Measurements from ENCODE around the gene SLC12A8. TPM values are rescaled to one million over a fixed set of nuclear protein-coding genes. Genes with fewer than 3 reads are reported as not detected.
A peak's percentile ranks its signal among the peaks of the same experiment; 100 is the strongest.

Gene SLC12A8
- total RNA-seq, 2 donors from 2014 or later, result 0.67 to 0.69 TPM

- DNase-seq (ENCODE audit: low spot score), result peak; percentile 77
- intact Hi-C loops (cut with DNase I), result loop anchor here (10.0 kb wide), 3 partner anchors 107 to 227 kb away; partner anchors contain the start of genes HEG1 (in 1 of the 2) and MUC13 (in 1 of the 2)
Observed at GRCh38 chr3:125161607-125162219, 50.8 kb downstream of the SLC12A8 start.

- intact Hi-C loops (cut with DNase I), result loop anchor here (10.0 kb wide), 3 partner anchors 106 to 226 kb away; partner anchors contain the start of genes HEG1 (in 1 of the 2) and MUC13 (in 1 of the 2)
Observed at GRCh38 chr3:125160606-125161371, 51.8 kb downstream of the SLC12A8 start.

GRCh38 chr3:125157183-125157582, 55.4 kb downstream of the SLC12A8 start:
- intact Hi-C loops (cut with DNase I), result no loop called here
- no peak for DNase-seq (ENCODE audit: low spot score)

More at GRCh38 chr3:125160606-125161371, 51.8 kb downstream of the SLC12A8 start:
- no peak for DNase-seq (ENCODE audit: low spot score)

- intact Hi-C loops (cut with DNase I), result no loop called here
- no peak for DNase-seq (ENCODE audit: low spot score)
Observed at GRCh38 chr3:125156456-125156855, 56.1 kb downstream of the SLC12A8 start.

GRCh38 chr3:125154800-125155269, 57.7 kb downstream of the SLC12A8 start:
- DNase-seq (ENCODE audit: low spot score), result no peak
- intact Hi-C loops (cut with DNase I), result no loop called here

GRCh38 chr3:125154110-125154509, 58.4 kb downstream of the SLC12A8 start:
- DNase-seq (ENCODE audit: low spot score), result no peak
- intact Hi-C loops (cut with DNase I), result no loop called here

GRCh38 chr3:125152951-125153350, 59.6 kb downstream of the SLC12A8 start:
- peak; percentile 43 for DNase-seq (ENCODE audit: low spot score)
- intact Hi-C loops (cut with DNase I), result no loop called here

- DNase-seq (ENCODE audit: low spot score), result no peak
- intact Hi-C loops (cut with DNase I), result no loop called here
Observed at GRCh38 chr3:125151916-125152315, 60.6 kb downstream of the SLC12A8 start.

- peak; percentile 81 for DNase-seq (ENCODE audit: low spot score)
- intact Hi-C loops (cut with DNase I), result no loop called here
Observed at GRCh38 chr3:125151442-125151817, 61.1 kb downstream of the SLC12A8 start.

- peak; percentile 36 for DNase-seq (ENCODE audit: low spot score)
- intact Hi-C loops (cut with DNase I), result no loop called here
Observed at GRCh38 chr3:125150525-125151441, 61.8 kb downstream of the SLC12A8 start.

GRCh38 chr3:125149462-125149861, 63.1 kb downstream of the SLC12A8 start:
- DNase-seq (ENCODE audit: low spot score), result no peak
- intact Hi-C loops (cut with DNase I), result loop anchor here in 1 of 2 donors (10.0 kb wide), 1 partner anchor 155 kb away; no protein-coding TSS in a partner anchor

GRCh38 chr3:125148836-125149235, 63.7 kb downstream of the SLC12A8 start:
- peak; percentile 90 for DNase-seq (ENCODE audit: low spot score)
- intact Hi-C loops (cut with DNase I), result loop anchor here in 1 of 2 donors (10.0 kb wide), 1 partner anchor 154 kb away; no protein-coding TSS in a partner anchor

- peak; percentile 60 for DNase-seq (ENCODE audit: low spot score)
- intact Hi-C loops (cut with DNase I), result loop anchor here in 1 of 2 donors (10.0 kb wide), 1 partner anchor 153 kb away; no protein-coding TSS in a partner anchor
Observed at GRCh38 chr3:125148016-125148812, 64.3 kb downstream of the SLC12A8 start.

GRCh38 chr3:125147491-125147820, 65.1 kb downstream of the SLC12A8 start:
- peak; percentile 23 for DNase-seq (ENCODE audit: low spot score)
- intact Hi-C loops (cut with DNase I), result loop anchor here in 1 of 2 donors (10.0 kb wide), 1 partner anchor 153 kb away; no protein-coding TSS in a partner anchor

- DNase-seq (ENCODE audit: low spot score), result peak; percentile 81
- intact Hi-C loops (cut with DNase I), result loop anchor here in 1 of 2 donors (10.0 kb wide), 1 partner anchor 152 kb away; no protein-coding TSS in a partner anchor
Observed at GRCh38 chr3:125146626-125147490, 65.7 kb downstream of the SLC12A8 start.

- DNase-seq (ENCODE audit: low spot score), result peak; percentile 50
- intact Hi-C loops (cut with DNase I), result loop anchor here in 1 of 2 donors (10.0 kb wide), 1 partner anchor 151 kb away; no protein-coding TSS in a partner anchor
Observed at GRCh38 chr3:125145751-125146475, 66.6 kb downstream of the SLC12A8 start.

All from posterior vena cava (tissue), 2 donors.